Measurements from ENCODE around the gene ERN2. TPM values are rescaled to one million over a fixed set of nuclear protein-coding genes. Genes with fewer than 3 reads are reported as not detected.

Gene ERN2
- total RNA-seq, 1 experiment from 2014 or later = 2.1 TPM

GRCh38 chr16:23706439-23706838 is 6.6 kb downstream of the ERN2 start:
- no peak overlapping the region for H3K18ac ChIP-seq (ENCODE audit: insufficient read length, low read depth, low read length)
- H4K91ac ChIP-seq (ENCODE audit: insufficient read length, low read depth, low read length) = no peak overlapping the region
- no peak overlapping the region for H3K27ac ChIP-seq (ENCODE audit: insufficient read length, low read depth, low read length)
- DNase-seq = no peak
- Mint-ChIP-seq H3K4me3 (no peak overlapping the region), H3K27me3 (ENCODE audit: low read depth) (peaks cover 22% of the 10 kb centered on the region), H3K9me3 (peaks cover 16 to 18% of the 10 kb centered on the region in 2 experiments), H3K36me3 (ENCODE audit: insufficient read depth in 1 of 3, low read depth in 3 of 3) (peaks cover 6 to 31% (median 11%) of the 10 kb centered on the region in 3 experiments), H3K27ac (no peak overlapping the region), H3K4me1 (peaks cover 2% of the 10 kb centered on the region in 2 experiments; a peak in 3 of 4 replicates)
- no peak overlapping the region for H2AFZ ChIP-seq (ENCODE audit: low read length)
- no peak overlapping the region for H3K4me2 ChIP-seq (ENCODE audit: insufficient read depth, insufficient read length, low read length)
- peaks cover 5% of the 10 kb centered on the region for H3K9me3 ChIP-seq (ENCODE audit: control insufficient read depth, low read depth, low read length)
- no peaks in the 10 kb centered on the region for H3K27me3 ChIP-seq (ENCODE audit: insufficient read depth, low read length)
- H2AK5ac ChIP-seq (ENCODE audit: insufficient read length, low read length) = no peak overlapping the region
- no peaks in the 10 kb centered on the region for H3K79me2 ChIP-seq (ENCODE audit: insufficient read depth, low read length)
- H4K5ac ChIP-seq (ENCODE audit: insufficient read length, low read depth, low read length) = no peak overlapping the region
- no peak overlapping the region for H4K8ac ChIP-seq (replicated peaks; ENCODE audit: insufficient read length, low read depth, low read length)
- no peaks in the 10 kb centered on the region for H3K79me1 ChIP-seq (ENCODE audit: insufficient read depth, low read depth, low read length, poor library complexity, severe bottlenecking)
- H3K23ac ChIP-seq (ENCODE audit: insufficient read length, low read depth, low read length) = no peak overlapping the region
- no peak overlapping the region for H2BK12ac ChIP-seq (ENCODE audit: insufficient read length, low read depth, low read length)
- no peak overlapping the region for H3K14ac ChIP-seq (ENCODE audit: insufficient read depth, low read length)
- no peak overlapping the region for H2BK120ac ChIP-seq (ENCODE audit: low read depth, low read length, poor library complexity, severe bottlenecking)
- no peak overlapping the region for H3T11ph ChIP-seq (ENCODE audit: low read length)
- no peak overlapping the region for H2BK5ac ChIP-seq (ENCODE audit: insufficient read length, low read length)
- H3K4me1 ChIP-seq (ENCODE audit: insufficient read depth, low read length) = no peaks in the 10 kb centered on the region
- WGBS (ENCODE audit: extremely low coverage, insufficient read length, low lambda C conversion rate) = no CpG with 5 or more reads among the region's 4 CpGs
- H3K4ac ChIP-seq (ENCODE audit: low read depth, low read length) = no peak overlapping the region
- H4K20me1 ChIP-seq (ENCODE audit: control insufficient read depth, insufficient read depth, insufficient read length) = no peaks in the 10 kb centered on the region
- no peaks in the 10 kb centered on the region for H3K23me2 ChIP-seq (ENCODE audit: insufficient read length, low read depth, low read length, poor library complexity, severe bottlenecking)
- H3K56ac ChIP-seq (ENCODE audit: insufficient read length, low read depth, low read length) = no peak overlapping the region
- no peak overlapping the region for H2BK20ac ChIP-seq (ENCODE audit: low read depth, low read length, poor library complexity, severe bottlenecking)
- no peak overlapping the region for H3K9ac ChIP-seq (ENCODE audit: extremely low read depth, insufficient read length, low read length)
- H2BK15ac ChIP-seq (ENCODE audit: low read depth, low read length) = no peak overlapping the region
- TF ChIP-seq, protein P1, sequence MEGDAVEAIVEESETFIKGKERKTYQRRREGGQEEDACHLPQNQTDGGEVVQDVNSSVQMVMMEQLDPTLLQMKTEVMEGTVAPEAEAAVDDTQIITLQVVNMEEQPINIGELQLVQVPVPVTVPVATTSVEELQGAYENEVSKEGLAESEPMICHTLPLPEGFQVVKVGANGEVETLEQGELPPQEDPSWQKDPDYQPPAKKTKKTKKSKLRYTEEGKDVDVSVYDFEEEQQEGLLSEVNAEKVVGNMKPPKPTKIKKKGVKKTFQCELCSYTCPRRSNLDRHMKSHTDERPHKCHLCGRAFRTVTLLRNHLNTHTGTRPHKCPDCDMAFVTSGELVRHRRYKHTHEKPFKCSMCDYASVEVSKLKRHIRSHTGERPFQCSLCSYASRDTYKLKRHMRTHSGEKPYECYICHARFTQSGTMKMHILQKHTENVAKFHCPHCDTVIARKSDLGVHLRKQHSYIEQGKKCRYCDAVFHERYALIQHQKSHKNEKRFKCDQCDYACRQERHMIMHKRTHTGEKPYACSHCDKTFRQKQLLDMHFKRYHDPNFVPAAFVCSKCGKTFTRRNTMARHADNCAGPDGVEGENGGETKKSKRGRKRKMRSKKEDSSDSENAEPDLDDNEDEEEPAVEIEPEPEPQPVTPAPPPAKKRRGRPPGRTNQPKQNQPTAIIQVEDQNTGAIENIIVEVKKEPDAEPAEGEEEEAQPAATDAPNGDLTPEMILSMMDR (conservative IDR thresholded peaks at IDR 0.05) = no peak
